AG04450 (cell line): ENCODE data around the gene TTBK1. TPM values are rescaled to one million over a fixed set of nuclear protein-coding genes. Genes with fewer than 3 reads are reported as not detected.

Experiments used
- CTCF ChIA-PET: fragments of 300-600, 350-600 bp; formaldehyde crosslinking; extraction: SDS; loops from one replicate; lab custom pipeline; 2022; ENCODE audit warnings: antibody characterized with exemption, inconsistent platforms; lab: Charles Lee
- POLR2A ChIA-PET: fragments of 350-600 bp; formaldehyde crosslinking; extraction: SDS; loops from one replicate; lab custom pipeline; 2021; ENCODE audit warnings: antibody characterized with exemption, inconsistent platforms; lab: Yijun Ruan, JAX
- DNase-seq: peaks from one replicate; pipeline ENCODE4 v3.0.0-alpha.2; 2011; ENCODE audit warnings: low read depth, low spot score
- H3K27ac ChIP-seq: one replicate; pipeline ENCODE4 v1.5.1; 2012; ENCODE audit warnings: low read depth, low read length, control low read depth
- H3K27me3 ChIP-seq: one replicate; pipeline ENCODE4 v1.6.0; 2012; ENCODE audit warnings: low read length; ENCODE audit not compliant: control insufficient read depth, insufficient read depth
- H3K4me3 ChIP-seq: 2 replicates; pipeline ENCODE4 v1.5.1; 2011; ENCODE audit warnings: mild to moderate bottlenecking, low read depth, low read length, control low read depth
- H3K9me3 ChIP-seq: 2 replicates; pipeline ENCODE4 v1.5.1; 2012; ENCODE audit warnings: low read length; ENCODE audit not compliant: control insufficient read depth, insufficient read depth
- polyA plus RNA-seq: library from polyadenylated mRNA; depleted of rRNA; stranded (reverse); fragments of >200 nt; gene quantifications from 2 replicates; pipeline ENCODE4 v1.2.3, GENCODE V29; 2011; rRNA removed
- small RNA-seq: library from RNA; depleted of rRNA; stranded (forward); fragments of <200 nt; gene quantifications from one replicate; pipeline ENCODE3, GENCODE V24; 2012; ENCODE audit warnings: low read depth; ENCODE audit not compliant: insufficient read length
- TF ChIP-seq, protein P1 (sequence below): IDR thresholded peaks from 2 replicates; pipeline ENCODE4 v1.5.1; 2011; ENCODE audit warnings: low read depth, low read length, control low read depth, inconsistent platforms

Gene TTBK1
- polyA plus RNA-seq, 1 experiment, result not detected

GRCh38 chr6:43335469-43335868 lies 92.2 kb downstream of the TTBK1 start:
- TF ChIP-seq, protein P1, sequence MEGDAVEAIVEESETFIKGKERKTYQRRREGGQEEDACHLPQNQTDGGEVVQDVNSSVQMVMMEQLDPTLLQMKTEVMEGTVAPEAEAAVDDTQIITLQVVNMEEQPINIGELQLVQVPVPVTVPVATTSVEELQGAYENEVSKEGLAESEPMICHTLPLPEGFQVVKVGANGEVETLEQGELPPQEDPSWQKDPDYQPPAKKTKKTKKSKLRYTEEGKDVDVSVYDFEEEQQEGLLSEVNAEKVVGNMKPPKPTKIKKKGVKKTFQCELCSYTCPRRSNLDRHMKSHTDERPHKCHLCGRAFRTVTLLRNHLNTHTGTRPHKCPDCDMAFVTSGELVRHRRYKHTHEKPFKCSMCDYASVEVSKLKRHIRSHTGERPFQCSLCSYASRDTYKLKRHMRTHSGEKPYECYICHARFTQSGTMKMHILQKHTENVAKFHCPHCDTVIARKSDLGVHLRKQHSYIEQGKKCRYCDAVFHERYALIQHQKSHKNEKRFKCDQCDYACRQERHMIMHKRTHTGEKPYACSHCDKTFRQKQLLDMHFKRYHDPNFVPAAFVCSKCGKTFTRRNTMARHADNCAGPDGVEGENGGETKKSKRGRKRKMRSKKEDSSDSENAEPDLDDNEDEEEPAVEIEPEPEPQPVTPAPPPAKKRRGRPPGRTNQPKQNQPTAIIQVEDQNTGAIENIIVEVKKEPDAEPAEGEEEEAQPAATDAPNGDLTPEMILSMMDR, result no peak
- Histone ChIP-seq H3K9me3 (no peaks in the 10 kb centered on the region), H3K27ac (no peak overlapping the region), H3K4me3 (no peak overlapping the region), H3K27me3 (no peaks in the 10 kb centered on the region)
- POLR2A ChIA-PET, result interaction anchor here (0.7 kb wide), 1 partner anchor 431 kb away, joined by 3 read pairs; no protein-coding TSS in a partner anchor
- CTCF ChIA-PET, result interaction anchor here (0.8 to 3.9 kb wide), 11 partner anchors 8 to 107 kb away, joined by 3 to 47 read pairs (median 6); partner anchors contain the start of genes CRIP3 and DNPH1
- no peak for DNase-seq

GRCh38 chr6:43336382-43336781 lies 93.1 kb downstream of the TTBK1 start:
- DNase-seq, result no peak
- Histone ChIP-seq H3K27ac (no peak overlapping the region), H3K9me3 (no peaks in the 10 kb centered on the region), H3K4me3 (no peak overlapping the region), H3K27me3 (no peaks in the 10 kb centered on the region)
- TF ChIP-seq, protein P1, result no peak
- ChIA-PET CTCF (interaction anchor here (0.6 to 3.9 kb wide), 3 partner anchors 73 to 332 kb away, joined by 3 to 47 read pairs (median 4); partner anchors contain the start of gene DNPH1), POLR2A (no interaction called here)

Small RNA genes within 50 kb of the gene (small RNA-seq; reads per million reads assigned to genes)
- not detected for gene RPL12P47

Other genes with a start within 250 kb of the TTBK1 start
- 86.5 and 97.9 TPM in 2 replicates for gene MEA1, start 229.5 kb upstream of the TTBK1 start, polyA plus RNA-seq
- gene KLHDC3, start 229.2 kb upstream of the TTBK1 start, polyA plus RNA-seq, result 41.3 and 48.8 TPM in 2 replicates
- gene RRP36, start 221.9 kb upstream of the TTBK1 start, polyA plus RNA-seq, result 50.3 and 54.0 TPM in 2 replicates
- gene CUL7, start 189.6 kb upstream of the TTBK1 start, polyA plus RNA-seq, result 37.5 and 44.8 TPM in 2 replicates
- gene MRPL2, start 184.0 kb upstream of the TTBK1 start, polyA plus RNA-seq, result 19.3 and 19.4 TPM in 2 replicates
- 9.1 and 10.2 TPM in 2 replicates for gene KLC4, start 183.8 kb upstream of the TTBK1 start, polyA plus RNA-seq
- gene PTK7, start 167.2 kb upstream of the TTBK1 start, polyA plus RNA-seq, result 146 and 179 TPM in 2 replicates
- 36.8 and 48.5 TPM in 2 replicates for gene SRF, start 72.2 kb upstream of the TTBK1 start, polyA plus RNA-seq
- 11.5 and 11.8 TPM in 2 replicates for gene CUL9, start 61.3 kb upstream of the TTBK1 start, polyA plus RNA-seq
- gene DNPH1, start 14.0 kb upstream of the TTBK1 start, polyA plus RNA-seq, result 36.9 and 42.4 TPM in 2 replicates
- not detected in 2 replicates for gene SLC22A7, start 54.8 kb downstream of the TTBK1 start, polyA plus RNA-seq
- gene CRIP3, start 65.3 kb downstream of the TTBK1 start, polyA plus RNA-seq, result not detected in 2 replicates
- gene ZNF318, start 126.2 kb downstream of the TTBK1 start, polyA plus RNA-seq, result 12.5 and 14.9 TPM in 2 replicates
- gene ABCC10, start 184.1 kb downstream of the TTBK1 start, polyA plus RNA-seq, result 10.6 and 12.0 TPM in 2 replicates
- 0.62 and 0.86 TPM in 2 replicates for gene DLK2, start 212.1 kb downstream of the TTBK1 start, polyA plus RNA-seq
- 18.4 and 20.4 TPM in 2 replicates for gene TJAP1, start 234.1 kb downstream of the TTBK1 start, polyA plus RNA-seq